Measurements from ENCODE around the gene NBPF8.
"Not testable (repeated sequence)": the region's sequence is repeated elsewhere in the genome, so short reads cannot be mapped to it uniquely, and the experiment has no call there.

The NBPF8 gene

DNA sequence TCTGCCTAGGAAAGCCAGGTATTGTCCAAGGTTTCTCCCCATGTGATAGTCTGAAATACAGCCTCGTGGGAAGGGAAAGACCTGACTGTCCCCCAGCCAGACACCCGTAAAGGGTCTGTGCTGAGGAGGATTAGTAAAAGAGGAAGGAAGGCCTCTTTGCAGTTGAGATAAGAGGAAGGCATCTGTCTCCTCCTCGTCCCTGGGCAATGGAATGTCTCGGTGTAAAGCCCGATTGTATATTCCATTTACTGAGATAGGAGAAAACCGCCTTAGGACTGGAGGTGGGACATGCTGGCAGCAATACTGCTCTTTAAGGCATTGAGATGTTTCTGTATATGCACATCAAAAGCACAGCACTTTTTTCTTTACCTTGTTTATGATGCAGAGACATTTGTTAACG, 10.2 kb downstream of the NBPF8 start:
- not testable (repeated sequence) for H3K36me3 ChIP-seq (ENCODE audit: insufficient read depth); H3K4me3 ChIP-seq (IDR thresholded peaks at IDR 0.05; ENCODE audit: insufficient read depth, low read depth, low read length); H3K27ac ChIP-seq; H4K20me1 ChIP-seq (ENCODE audit: insufficient read depth); H3K9ac ChIP-seq; H3K27me3 ChIP-seq (ENCODE audit: insufficient read depth, low read depth); H3K4me1 ChIP-seq (ENCODE audit: low read depth, poor library complexity, severe bottlenecking); H3K4me2 ChIP-seq; H3K79me2 ChIP-seq (ENCODE audit: insufficient read depth, low read depth); H2AFZ ChIP-seq (ENCODE audit: low read depth)

DNA sequence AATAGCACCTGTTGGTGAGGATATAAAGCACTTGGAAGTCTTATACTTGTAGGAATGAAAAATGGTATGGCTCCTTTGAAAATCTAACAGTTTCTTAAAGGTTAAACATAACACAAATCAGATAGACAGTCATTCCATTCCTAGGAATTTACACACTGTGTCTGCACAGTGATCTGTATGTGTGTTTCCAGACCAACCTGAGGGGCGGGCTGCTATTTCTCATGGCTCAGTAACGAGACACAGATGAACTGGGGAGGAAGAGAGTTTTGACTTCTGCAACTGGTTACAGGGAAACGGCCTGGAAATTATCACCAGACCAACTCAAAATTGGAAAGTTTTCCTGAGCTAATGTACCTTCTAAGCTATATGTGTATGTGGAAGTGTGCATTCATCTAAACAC, 16.8 kb downstream of the NBPF8 start:
- H3K4me2 ChIP-seq; H3K79me2 ChIP-seq (ENCODE audit: insufficient read depth, low read depth); H3K9ac ChIP-seq; H3K36me3 ChIP-seq (ENCODE audit: insufficient read depth); H3K4me3 ChIP-seq (IDR thresholded peaks at IDR 0.05; ENCODE audit: insufficient read depth, low read depth, low read length); H4K20me1 ChIP-seq (ENCODE audit: insufficient read depth); H3K27ac ChIP-seq; H3K4me1 ChIP-seq (ENCODE audit: low read depth, poor library complexity, severe bottlenecking); H2AFZ ChIP-seq (ENCODE audit: low read depth); H3K27me3 ChIP-seq (ENCODE audit: insufficient read depth, low read depth): not testable (repeated sequence)

DNA sequence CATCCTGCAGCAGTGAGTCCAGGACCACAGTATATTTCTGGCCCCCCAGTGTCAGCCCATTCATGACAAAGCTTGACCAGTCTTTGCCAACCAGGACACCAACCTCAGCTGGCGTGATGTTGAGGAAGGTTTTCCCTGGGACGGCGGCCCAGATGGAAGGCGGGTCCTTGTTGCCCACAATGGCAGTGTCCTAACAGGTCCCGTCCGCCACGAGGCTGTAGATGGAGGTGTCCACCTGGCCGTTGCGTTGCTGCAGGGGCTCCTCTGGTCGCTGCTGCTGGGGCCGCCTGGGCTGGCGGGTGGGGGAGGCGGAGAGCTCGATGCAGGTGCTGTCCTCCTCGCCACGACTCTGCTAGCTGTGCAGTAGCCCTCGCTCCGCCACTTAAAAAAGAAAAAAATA, 19.0 kb downstream of the NBPF8 start:
- not testable (repeated sequence) for H2AFZ ChIP-seq (ENCODE audit: low read depth); H3K9ac ChIP-seq; H3K79me2 ChIP-seq (ENCODE audit: insufficient read depth, low read depth); H3K4me3 ChIP-seq (IDR thresholded peaks at IDR 0.05; ENCODE audit: insufficient read depth, low read depth, low read length); H3K27ac ChIP-seq; H3K27me3 ChIP-seq (ENCODE audit: insufficient read depth, low read depth); H4K20me1 ChIP-seq (ENCODE audit: insufficient read depth); H3K4me2 ChIP-seq; H3K36me3 ChIP-seq (ENCODE audit: insufficient read depth); H3K4me1 ChIP-seq (ENCODE audit: low read depth, poor library complexity, severe bottlenecking)

DNA sequence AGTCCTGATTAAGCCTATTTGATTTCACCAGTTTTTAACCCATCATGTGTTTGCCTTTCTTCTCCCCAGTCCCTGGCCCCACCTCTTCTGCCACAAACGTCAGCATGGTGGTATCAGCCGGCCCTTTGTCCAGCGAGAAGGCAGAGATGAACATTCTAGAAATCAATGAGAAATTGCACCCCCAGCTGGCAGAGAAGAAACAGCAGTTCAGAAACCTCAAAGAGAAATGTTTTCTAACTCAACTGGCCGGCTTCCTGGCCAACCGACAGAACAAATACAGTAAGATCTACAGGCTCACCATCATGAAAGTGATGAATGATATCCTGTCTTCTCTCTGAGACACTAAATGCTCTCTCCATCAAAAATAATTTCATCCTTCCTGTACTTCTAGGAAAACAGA, 34.3 kb downstream of the NBPF8 start:
- not testable (repeated sequence) for H3K79me2 ChIP-seq (ENCODE audit: insufficient read depth, low read depth); H4K20me1 ChIP-seq (ENCODE audit: insufficient read depth); H3K27ac ChIP-seq; H3K36me3 ChIP-seq (ENCODE audit: insufficient read depth); H3K9ac ChIP-seq; H3K4me2 ChIP-seq; H3K4me1 ChIP-seq (ENCODE audit: low read depth, poor library complexity, severe bottlenecking); H2AFZ ChIP-seq (ENCODE audit: low read depth); H3K4me3 ChIP-seq (IDR thresholded peaks at IDR 0.05; ENCODE audit: insufficient read depth, low read depth, low read length); H3K27me3 ChIP-seq (ENCODE audit: insufficient read depth, low read depth)

All from KMS-11 (cell line).